OCI-LY3 (cell line): ENCODE data around the gene OR51B2.
A peak's percentile ranks its signal among the peaks of the same experiment; 100 is the strongest.

Source experiments
- H2AFZ ChIP-seq: fragments of 200-600, 300-600 bp; shearing (Covaris generic); 2 replicates; pipeline ENCODE4 v1.6.0; 2014; ENCODE audit warnings: antibody characterized with exemption, low read depth, low read length
- H3K27ac ChIP-seq: fragments of 200-600, 300-600 bp; sonication (generic); 2 replicates; pipeline ENCODE4 v1.5.1; 2014; ENCODE audit warnings: mild to moderate bottlenecking, low read length, moderate library complexity, mixed read lengths
- H3K27me3 ChIP-seq: fragments of 200-600, 300-600 bp; sonication (generic); 2 replicates; pipeline ENCODE4 v1.6.1; 2014; ENCODE audit warnings: low read depth, low read length, mixed read lengths
- H3K36me3 ChIP-seq: fragments of 200-600, 300-600 bp; sonication (generic); replicated peaks from 2 replicates; pipeline ENCODE3; 2014; ENCODE audit warnings: low read depth, low read length, mixed read lengths
- H3K4me1 ChIP-seq: fragments of 300-600, 200-600 bp; sonication (generic); 2 replicates; pipeline ENCODE4 v1.6.1; 2014; ENCODE audit warnings: low read length, mixed read lengths
- H3K4me2 ChIP-seq: fragments of 200-600, 300-600 bp; sonication (generic); 2 replicates; pipeline ENCODE4 v1.6.1; 2014; ENCODE audit warnings: low read length, mixed read lengths
- H3K4me3 ChIP-seq: fragments of 300-600, 200-600 bp; sonication (generic); 2 replicates; pipeline ENCODE4 v1.5.1; 2014; ENCODE audit warnings: antibody characterized with exemption, mild to moderate bottlenecking, low read length, moderate library complexity
- H3K79me2 ChIP-seq: fragments of 300-600, 200-600 bp; shearing (Covaris generic); 2 replicates; pipeline ENCODE4 v1.6.1; 2014; ENCODE audit warnings: mild to moderate bottlenecking, low read length, mixed read lengths
- H3K9ac ChIP-seq: fragments of 300-600, 200-600 bp; shearing (Covaris generic); 2 replicates; pipeline ENCODE4 v1.6.0; 2014; ENCODE audit warnings: mild to moderate bottlenecking, low read length, moderate library complexity
- H3K9me3 ChIP-seq: fragments of 200-600, 300-600 bp; shearing (Covaris generic); 2 replicates; pipeline ENCODE4 v1.6.1; 2014; ENCODE audit warnings: low read length, mixed read lengths; ENCODE audit not compliant: insufficient read depth
- H4K20me1 ChIP-seq: fragments of 200-600, 300-600 bp; sonication (generic); 2 replicates; pipeline ENCODE4 v1.6.1; 2016; ENCODE audit warnings: low read length, mixed read lengths; ENCODE audit not compliant: insufficient read depth
- EZH2phosphoT487 ChIP-seq: fragments of 200-600 bp; shearing (Covaris generic); IDR thresholded peaks from 2 replicates; pipeline ENCODE4 v1.6.1; 2018; ENCODE audit warnings: antibody characterized with exemption, mixed run types, low read depth
- TF ChIP-seq, protein P1 (sequence below): fragments of 200-600, 300-600 bp; sonication (generic); IDR thresholded peaks from 2 replicates; pipeline ENCODE4 v1.5.1; 2014; ENCODE audit warnings: antibody characterized with exemption, low read length, low read depth

Gene OR51B2

DNA sequence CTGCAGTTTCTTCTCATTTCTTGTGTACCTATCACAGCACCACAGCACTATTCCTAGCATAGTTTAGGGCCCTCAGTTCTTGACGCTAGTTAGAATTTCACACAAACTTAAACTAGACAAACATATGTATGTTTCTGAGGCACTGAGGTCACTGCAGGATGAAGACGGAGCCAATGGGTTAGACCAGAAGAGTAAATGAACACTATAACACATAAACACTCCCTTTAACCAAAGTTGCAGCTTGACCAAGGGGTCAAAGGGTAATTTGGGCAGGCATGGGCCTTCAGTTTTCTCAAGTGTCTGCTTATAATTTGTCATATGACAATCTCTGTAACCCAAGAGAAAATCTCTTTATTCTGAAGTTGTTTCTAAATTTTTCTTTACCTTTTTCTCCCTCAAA lies 41.5 kb downstream of the OR51B2 start:
- Histone ChIP-seq H3K9ac (no peak overlapping the region), H3K27ac (no peak overlapping the region)

GRCh38 chr11:5281596-5281995 lies 42.5 kb downstream of the OR51B2 start:
- TF ChIP-seq, protein P1, sequence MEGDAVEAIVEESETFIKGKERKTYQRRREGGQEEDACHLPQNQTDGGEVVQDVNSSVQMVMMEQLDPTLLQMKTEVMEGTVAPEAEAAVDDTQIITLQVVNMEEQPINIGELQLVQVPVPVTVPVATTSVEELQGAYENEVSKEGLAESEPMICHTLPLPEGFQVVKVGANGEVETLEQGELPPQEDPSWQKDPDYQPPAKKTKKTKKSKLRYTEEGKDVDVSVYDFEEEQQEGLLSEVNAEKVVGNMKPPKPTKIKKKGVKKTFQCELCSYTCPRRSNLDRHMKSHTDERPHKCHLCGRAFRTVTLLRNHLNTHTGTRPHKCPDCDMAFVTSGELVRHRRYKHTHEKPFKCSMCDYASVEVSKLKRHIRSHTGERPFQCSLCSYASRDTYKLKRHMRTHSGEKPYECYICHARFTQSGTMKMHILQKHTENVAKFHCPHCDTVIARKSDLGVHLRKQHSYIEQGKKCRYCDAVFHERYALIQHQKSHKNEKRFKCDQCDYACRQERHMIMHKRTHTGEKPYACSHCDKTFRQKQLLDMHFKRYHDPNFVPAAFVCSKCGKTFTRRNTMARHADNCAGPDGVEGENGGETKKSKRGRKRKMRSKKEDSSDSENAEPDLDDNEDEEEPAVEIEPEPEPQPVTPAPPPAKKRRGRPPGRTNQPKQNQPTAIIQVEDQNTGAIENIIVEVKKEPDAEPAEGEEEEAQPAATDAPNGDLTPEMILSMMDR: no peak
- TF ChIP-seq EZH2phosphoT487: no peak
- no peak overlapping the region for H3K9ac ChIP-seq
- no peaks in the 10 kb centered on the region for H3K9me3 ChIP-seq
- no peak overlapping the region for H3K4me3 ChIP-seq
- H3K27ac ChIP-seq: no peak overlapping the region
- no peaks in the 10 kb centered on the region for H3K27me3 ChIP-seq
- H3K36me3 ChIP-seq: no peaks in the 10 kb centered on the region
- no peak overlapping the region for H2AFZ ChIP-seq
- no peak overlapping the region for H3K4me2 ChIP-seq
- no peaks in the 10 kb centered on the region for H3K79me2 ChIP-seq
- peaks cover 21% of the 10 kb centered on the region for H3K4me1 ChIP-seq
- no peaks in the 10 kb centered on the region for H4K20me1 ChIP-seq

More for the DNA sequence above, 41.5 kb downstream of the OR51B2 start:
- peaks cover 21% of the 10 kb centered on the region for H3K4me1 ChIP-seq
- no peaks in the 10 kb centered on the region for H3K36me3 ChIP-seq
- TF ChIP-seq, protein P1: no peak
- TF ChIP-seq EZH2phosphoT487: no peak
- H2AFZ ChIP-seq: no peak overlapping the region
- H3K4me3 ChIP-seq: no peak overlapping the region
- no peaks in the 10 kb centered on the region for H4K20me1 ChIP-seq
- no peaks in the 10 kb centered on the region for H3K79me2 ChIP-seq
- no peaks in the 10 kb centered on the region for H3K9me3 ChIP-seq
- no peaks in the 10 kb centered on the region for H3K27me3 ChIP-seq
- H3K4me2 ChIP-seq: no peak overlapping the region

DNA sequence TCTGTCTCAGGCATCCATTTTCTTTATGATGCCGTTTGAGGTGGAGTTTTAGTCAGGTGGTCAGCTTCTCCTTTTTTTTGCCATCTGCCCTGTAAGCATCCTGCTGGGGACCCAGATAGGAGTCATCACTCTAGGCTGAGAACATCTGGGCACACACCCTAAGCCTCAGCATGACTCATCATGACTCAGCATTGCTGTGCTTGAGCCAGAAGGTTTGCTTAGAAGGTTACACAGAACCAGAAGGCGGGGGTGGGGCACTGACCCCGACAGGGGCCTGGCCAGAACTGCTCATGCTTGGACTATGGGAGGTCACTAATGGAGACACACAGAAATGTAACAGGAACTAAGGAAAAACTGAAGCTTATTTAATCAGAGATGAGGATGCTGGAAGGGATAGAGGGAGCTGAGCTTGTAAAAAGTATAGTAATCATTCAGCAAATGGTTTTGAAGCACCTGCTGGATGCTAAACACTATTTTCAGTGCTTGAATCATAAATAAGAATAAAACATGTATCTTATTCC lies 43.5 kb downstream of the OR51B2 start:
- H3K4me1 ChIP-seq: peaks cover 21% of the 10 kb centered on the region
- peak overlapping the region; percentile 52 for H3K4me2 ChIP-seq
- H2AFZ ChIP-seq: 0 out of 2 replicates have a peak overlapping the region, but pooled peaks have one; percentile 35
- TF ChIP-seq, protein P1: no peak
- TF ChIP-seq EZH2phosphoT487: no peak
- no peak overlapping the region for H3K4me3 ChIP-seq
- H3K36me3 ChIP-seq: no peaks in the 10 kb centered on the region
- no peaks in the 10 kb centered on the region for H3K79me2 ChIP-seq
- no peaks in the 10 kb centered on the region for H3K9me3 ChIP-seq
- H3K27ac ChIP-seq: no peak overlapping the region
- H3K27me3 ChIP-seq: no peaks in the 10 kb centered on the region
- H3K9ac ChIP-seq: no peak overlapping the region
- H4K20me1 ChIP-seq: no peaks in the 10 kb centered on the region

DNA sequence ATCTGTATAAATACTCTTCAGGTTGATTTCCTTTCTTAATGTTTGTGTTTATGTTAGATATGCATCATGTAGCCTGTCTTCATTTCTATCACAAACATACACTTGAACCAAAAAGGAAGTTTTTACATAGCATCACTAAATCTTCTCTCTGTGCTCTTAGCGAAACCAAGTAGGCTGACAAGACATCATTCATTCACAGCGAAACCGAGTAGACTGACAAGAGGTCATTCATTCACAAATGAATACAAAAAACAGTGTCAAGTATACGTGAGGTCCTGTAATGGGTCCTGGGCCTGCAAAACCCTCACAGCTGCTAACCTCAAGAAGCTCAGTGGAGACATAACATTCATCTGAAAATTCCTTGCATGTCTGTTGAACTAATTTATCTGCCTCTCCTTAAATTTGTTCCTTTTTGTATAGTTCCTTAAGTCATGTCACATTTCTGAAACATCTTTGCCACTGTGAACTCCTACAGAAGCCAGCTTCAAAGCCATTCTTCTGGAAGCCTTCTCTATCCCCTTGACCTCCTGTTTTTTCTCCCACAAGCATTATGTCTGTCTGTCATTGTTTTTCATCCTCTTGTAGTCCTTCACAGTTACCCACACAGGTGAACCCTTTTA lies 44.5 kb downstream of the OR51B2 start:
- H3K4me3 ChIP-seq: no peak overlapping the region
- H3K79me2 ChIP-seq: no peaks in the 10 kb centered on the region
- no peak overlapping the region for H3K27ac ChIP-seq
- H3K4me2 ChIP-seq: no peak overlapping the region
- peak overlapping the region; percentile 32; the same call in 1 of the 2 replicates for H2AFZ ChIP-seq
- no peaks in the 10 kb centered on the region for H3K9me3 ChIP-seq
- H4K20me1 ChIP-seq: no peaks in the 10 kb centered on the region
- H3K36me3 ChIP-seq: no peaks in the 10 kb centered on the region
- H3K4me1 ChIP-seq: peaks cover 21% of the 10 kb centered on the region
- no peak overlapping the region for H3K9ac ChIP-seq
- TF ChIP-seq EZH2phosphoT487: no peak
- TF ChIP-seq, protein P1: no peak
- no peaks in the 10 kb centered on the region for H3K27me3 ChIP-seq
